ENCODE results near the gene SMC4. TPM values are rescaled to one million over a fixed set of nuclear protein-coding genes. Genes with fewer than 3 reads are reported as not detected.
A peak's percentile ranks its signal among the peaks of the same experiment; 100 is the strongest.

SMC4 gene
- polyA plus RNA-seq, 1 of the 3 experiments (the other 2 are of a cell fraction) = 26.1 TPM

DNA sequence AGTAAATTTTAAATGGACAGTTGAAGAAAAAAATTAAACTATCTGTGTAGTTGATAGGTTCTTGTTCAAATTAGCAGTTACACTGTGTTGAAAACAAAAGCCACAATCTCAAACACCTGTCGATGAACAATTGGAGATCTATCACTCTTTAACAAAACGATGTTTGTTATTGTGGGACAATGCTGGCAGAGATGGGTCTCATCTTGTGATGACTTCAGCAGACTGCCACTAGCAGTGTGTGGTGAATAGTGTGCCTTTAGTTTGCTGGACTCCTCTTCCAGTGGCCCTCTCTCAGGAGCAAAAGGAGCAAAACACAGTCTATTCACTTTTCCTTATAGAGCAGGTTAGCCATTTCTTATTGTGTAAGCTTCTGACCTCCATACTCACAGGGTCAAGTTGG lies 64.9 kb downstream of the SMC4 start:
- no peak overlapping the region for H3K9ac ChIP-seq
- H3K27me3 ChIP-seq (ENCODE audit: insufficient read depth) = no peaks in the 10 kb centered on the region
- no peaks in the 10 kb centered on the region for H3K4me1 ChIP-seq (ENCODE audit: control insufficient read depth in 1 of 2, insufficient read depth in 2 of 2, low read depth in 1 of 2, low read length in 1 of 2)
- no peak overlapping the region for H2AFZ ChIP-seq (ENCODE audit: low read depth)
- H3F3A ChIP-seq (replicated peaks; ENCODE audit: insufficient read depth) = no peaks in the 10 kb centered on the region
- H3K79me2 ChIP-seq (ENCODE audit: insufficient read depth) = no peaks in the 10 kb centered on the region
- DNase-seq = no peak
- no peak overlapping the region for H3K4me3 ChIP-seq (ENCODE audit: low read depth in 2 of 2, low read length in 1 of 2)
- no peak overlapping the region for H3K27ac ChIP-seq (ENCODE audit: low read depth in 2 of 2, low read length in 1 of 2)
- WGBS (ENCODE audit: low lambda C conversion rate) = 96% methylated on average over 2 of the region's 2 CpGs
- H4K20me1 ChIP-seq (ENCODE audit: insufficient read depth) = no peaks in the 10 kb centered on the region
- no peaks in the 10 kb centered on the region for H3K9me3 ChIP-seq
- CTCF ChIA-PET = interaction anchor here (0.9 to 1.4 kb wide), 3 partner anchors 9 to 432 kb away, joined by 3 to 4 read pairs (median 3); no protein-coding TSS in a partner anchor
- no peaks in the 10 kb centered on the region for H3K9me2 ChIP-seq
- no peaks in the 10 kb centered on the region for H3K36me3 ChIP-seq (replicated peaks in 1 of 2; ENCODE audit: control insufficient read depth in 1 of 2, insufficient read depth in 2 of 2, low read length in 1 of 2)
- H3K4me2 ChIP-seq = no peak overlapping the region
- TF ChIP-seq MEF2A (IDR thresholded peaks at IDR 0.05; ENCODE audit: borderline replicate concordance, low read depth) = no peak
- POLR2A ChIA-PET = no interaction called here

DNA sequence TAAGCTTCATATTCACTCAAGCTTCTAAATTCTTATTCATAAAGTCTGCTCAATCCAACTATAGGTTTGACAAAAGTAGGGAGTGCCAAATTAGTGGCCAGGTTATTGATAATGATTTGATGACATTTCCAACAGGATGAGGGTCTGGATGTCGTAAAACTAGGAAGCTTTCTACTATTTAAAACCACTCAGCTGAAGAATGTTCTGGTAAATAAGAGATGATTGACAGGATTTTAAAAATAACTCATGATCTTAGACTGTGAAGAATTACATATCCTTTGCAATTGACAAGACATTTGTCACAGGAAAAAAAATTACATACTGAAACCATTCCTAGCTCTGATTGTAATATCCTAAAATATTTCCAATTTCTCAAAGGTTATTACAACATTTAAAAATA lies 65.5 kb downstream of the SMC4 start:
- Histone ChIP-seq H3K27me3 (ENCODE audit: insufficient read depth) (no peaks in the 10 kb centered on the region), H3K9ac (no peak overlapping the region), H3K79me2 (ENCODE audit: insufficient read depth) (no peaks in the 10 kb centered on the region), H3K9me2 (no peaks in the 10 kb centered on the region), H3K9me3 (no peaks in the 10 kb centered on the region), H4K20me1 (ENCODE audit: insufficient read depth) (no peaks in the 10 kb centered on the region), H3K4me2 (no peak overlapping the region), H3K4me3 (ENCODE audit: low read depth in 2 of 2, low read length in 1 of 2) (no peak overlapping the region), H3F3A (replicated peaks; ENCODE audit: insufficient read depth) (no peaks in the 10 kb centered on the region), H3K36me3 (replicated peaks in 1 of 2; ENCODE audit: control insufficient read depth in 1 of 2, insufficient read depth in 2 of 2, low read length in 1 of 2) (no peaks in the 10 kb centered on the region), H3K4me1 (ENCODE audit: control insufficient read depth in 1 of 2, insufficient read depth in 2 of 2, low read depth in 1 of 2, low read length in 1 of 2) (no peaks in the 10 kb centered on the region), H2AFZ (ENCODE audit: low read depth) (no peak overlapping the region), H3K27ac (ENCODE audit: low read depth in 2 of 2, low read length in 1 of 2) (no peak overlapping the region)
- POLR2A ChIA-PET = no interaction called here
- DNase-seq = no peak
- WGBS (ENCODE audit: low lambda C conversion rate) = 83% methylated on average over 1 of the region's 1 CpG
- CTCF ChIA-PET = interaction anchor here (0.9 to 1.4 kb wide), 2 partner anchors 9 to 52 kb away, joined by 3 read pairs; no protein-coding TSS in a partner anchor
- TF ChIP-seq, protein P1, sequence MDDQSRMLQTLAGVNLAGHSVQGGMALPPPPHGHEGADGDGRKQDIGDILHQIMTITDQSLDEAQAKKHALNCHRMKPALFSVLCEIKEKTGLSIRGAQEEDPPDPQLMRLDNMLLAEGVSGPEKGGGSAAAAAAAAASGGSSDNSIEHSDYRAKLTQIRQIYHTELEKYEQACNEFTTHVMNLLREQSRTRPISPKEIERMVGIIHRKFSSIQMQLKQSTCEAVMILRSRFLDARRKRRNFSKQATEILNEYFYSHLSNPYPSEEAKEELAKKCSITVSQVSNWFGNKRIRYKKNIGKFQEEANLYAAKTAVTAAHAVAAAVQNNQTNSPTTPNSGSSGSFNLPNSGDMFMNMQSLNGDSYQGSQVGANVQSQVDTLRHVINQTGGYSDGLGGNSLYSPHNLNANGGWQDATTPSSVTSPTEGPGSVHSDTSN (IDR thresholded peaks at IDR 0.05) = peak; percentile 4; the same call in 1 of the 2 replicates
- TF ChIP-seq TEAD4 (IDR thresholded peaks at IDR 0.05; ENCODE audit: borderline replicate concordance, insufficient read depth) (no peak), YY1 (IDR thresholded peaks at IDR 0.05; ENCODE audit: low read depth) (no peak)

DNA sequence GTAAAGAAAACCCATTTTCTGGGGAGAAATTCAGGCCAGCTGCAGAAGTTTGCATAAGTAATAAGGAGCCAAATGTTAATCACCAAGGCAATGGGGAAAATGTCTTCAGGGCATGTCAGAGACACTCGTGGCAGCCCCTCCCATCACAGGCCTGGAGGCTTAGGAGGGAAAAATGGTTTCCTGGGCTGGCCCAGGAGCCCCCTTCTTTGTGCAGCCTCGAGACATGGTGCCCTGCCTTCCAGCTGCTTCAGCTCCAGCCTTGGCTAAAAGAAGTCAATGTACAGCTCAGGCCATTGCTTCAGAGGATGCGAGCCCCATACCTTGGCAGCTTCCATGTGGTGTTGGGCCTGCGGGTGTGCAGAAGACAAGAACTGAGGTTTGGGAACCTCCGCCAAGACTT lies 70.7 kb downstream of the SMC4 start:
- Histone ChIP-seq H3F3A (replicated peaks; ENCODE audit: insufficient read depth) (peaks cover 27% of the 10 kb centered on the region), H3K27me3 (ENCODE audit: insufficient read depth) (no peaks in the 10 kb centered on the region), H3K4me3 (ENCODE audit: low read depth in 2 of 2, low read length in 1 of 2) (no peak overlapping the region), H3K4me2 (no peak overlapping the region), H3K9me3 (no peaks in the 10 kb centered on the region), H4K20me1 (ENCODE audit: insufficient read depth) (no peaks in the 10 kb centered on the region), H2AFZ (ENCODE audit: low read depth) (no peak overlapping the region), H3K27ac (ENCODE audit: low read depth in 2 of 2, low read length in 1 of 2) (no peak overlapping the region), H3K79me2 (ENCODE audit: insufficient read depth) (no peaks in the 10 kb centered on the region), H3K9ac (no peak overlapping the region), H3K9me2 (no peaks in the 10 kb centered on the region), H3K4me1 (ENCODE audit: control insufficient read depth in 1 of 2, insufficient read depth in 2 of 2, low read depth in 1 of 2, low read length in 1 of 2) (peaks cover 14 to 15% of the 10 kb centered on the region in 2 experiments), H3K36me3 (replicated peaks in 1 of 2; ENCODE audit: control insufficient read depth in 1 of 2, insufficient read depth in 2 of 2, low read length in 1 of 2) (no peaks in the 10 kb centered on the region)
- POLR2A ChIA-PET = no interaction called here
- 75% methylated on average over 5 of the region's 5 CpGs for WGBS (ENCODE audit: low lambda C conversion rate)
- no peak for DNase-seq
- no peak for TF ChIP-seq SIN3A (IDR thresholded peaks at IDR 0.05; ENCODE audit: borderline replicate concordance, low read depth, low read length)
- no peak for TF ChIP-seq EP300 (IDR thresholded peaks at IDR 0.05; ENCODE audit: borderline replicate concordance in 1 of 2, low read depth in 1 of 2, low read length in 1 of 2)
- TF ChIP-seq, protein P2, sequence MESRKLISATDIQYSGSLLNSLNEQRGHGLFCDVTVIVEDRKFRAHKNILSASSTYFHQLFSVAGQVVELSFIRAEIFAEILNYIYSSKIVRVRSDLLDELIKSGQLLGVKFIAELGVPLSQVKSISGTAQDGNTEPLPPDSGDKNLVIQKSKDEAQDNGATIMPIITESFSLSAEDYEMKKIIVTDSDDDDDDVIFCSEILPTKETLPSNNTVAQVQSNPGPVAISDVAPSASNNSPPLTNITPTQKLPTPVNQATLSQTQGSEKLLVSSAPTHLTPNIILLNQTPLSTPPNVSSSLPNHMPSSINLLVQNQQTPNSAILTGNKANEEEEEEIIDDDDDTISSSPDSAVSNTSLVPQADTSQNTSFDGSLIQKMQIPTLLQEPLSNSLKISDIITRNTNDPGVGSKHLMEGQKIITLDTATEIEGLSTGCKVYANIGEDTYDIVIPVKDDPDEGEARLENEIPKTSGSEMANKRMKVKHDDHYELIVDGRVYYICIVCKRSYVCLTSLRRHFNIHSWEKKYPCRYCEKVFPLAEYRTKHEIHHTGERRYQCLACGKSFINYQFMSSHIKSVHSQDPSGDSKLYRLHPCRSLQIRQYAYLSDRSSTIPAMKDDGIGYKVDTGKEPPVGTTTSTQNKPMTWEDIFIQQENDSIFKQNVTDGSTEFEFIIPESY (IDR thresholded peaks at IDR 0.05; ENCODE audit: borderline replicate concordance, low read depth) = no peak
- no peak for TF ChIP-seq TEAD4 (IDR thresholded peaks at IDR 0.05; ENCODE audit: borderline replicate concordance, insufficient read depth)
- TF ChIP-seq, protein P3, sequence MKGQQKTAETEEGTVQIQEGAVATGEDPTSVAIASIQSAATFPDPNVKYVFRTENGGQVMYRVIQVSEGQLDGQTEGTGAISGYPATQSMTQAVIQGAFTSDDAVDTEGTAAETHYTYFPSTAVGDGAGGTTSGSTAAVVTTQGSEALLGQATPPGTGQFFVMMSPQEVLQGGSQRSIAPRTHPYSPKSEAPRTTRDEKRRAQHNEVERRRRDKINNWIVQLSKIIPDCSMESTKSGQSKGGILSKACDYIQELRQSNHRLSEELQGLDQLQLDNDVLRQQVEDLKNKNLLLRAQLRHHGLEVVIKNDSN (IDR thresholded peaks at IDR 0.05; ENCODE audit: borderline replicate concordance, low read depth) = no peak
- no peak for TF ChIP-seq TAF1 (IDR thresholded peaks at IDR 0.05; ENCODE audit: borderline replicate concordance, low read depth, low read length)
- CTCF ChIA-PET = no interaction called here

All from SK-N-SH (cell line).